ENCODE data around the gene IVNS1ABP. TPM values are rescaled to one million over a fixed set of nuclear protein-coding genes. Genes with fewer than 3 reads are reported as not detected.
"Not testable (repeated sequence)": the region's sequence is repeated elsewhere in the genome, so short reads cannot be mapped to it uniquely, and the experiment has no call there.

IVNS1ABP gene
- total RNA-seq, 1 experiment from 2014 or later: 93.9 TPM

DNA sequence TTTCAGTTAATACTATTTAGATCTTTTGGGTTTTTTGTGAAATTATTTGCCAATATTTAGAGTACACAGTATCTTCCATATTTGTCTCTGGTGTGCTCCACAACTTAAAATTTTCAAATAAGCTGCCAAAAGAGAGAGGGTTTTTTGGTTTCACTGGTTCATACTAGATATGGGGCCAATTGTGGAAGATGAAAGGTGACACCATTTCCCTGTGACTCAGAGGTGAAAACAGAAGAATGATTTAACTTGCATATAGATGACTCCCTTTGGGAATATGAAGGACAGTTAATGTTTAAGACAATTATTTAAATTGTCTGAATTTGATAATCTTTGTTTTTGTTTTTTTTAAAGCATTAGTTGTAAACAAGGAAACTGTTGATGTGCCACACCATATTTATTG is 37.5 kb downstream of the IVNS1ABP start:
- no peak for DNase-seq (ENCODE audit: low read depth in 1 of 2, low spot score in 2 of 2)
- no peak overlapping the region for H3K27ac ChIP-seq
- no peak overlapping the region for H3K4me3 ChIP-seq
- 0 out of 2 replicates have a peak, but pooled peaks cover 1% of the 10 kb centered on the region for H3K4me1 ChIP-seq (replicated peaks)
- H3K36me3 ChIP-seq: no peaks in the 10 kb centered on the region
- no peaks in the 10 kb centered on the region for H3K27me3 ChIP-seq (replicated peaks)
- no peaks in the 10 kb centered on the region for H3K9me3 ChIP-seq (replicated peaks)

DNA sequence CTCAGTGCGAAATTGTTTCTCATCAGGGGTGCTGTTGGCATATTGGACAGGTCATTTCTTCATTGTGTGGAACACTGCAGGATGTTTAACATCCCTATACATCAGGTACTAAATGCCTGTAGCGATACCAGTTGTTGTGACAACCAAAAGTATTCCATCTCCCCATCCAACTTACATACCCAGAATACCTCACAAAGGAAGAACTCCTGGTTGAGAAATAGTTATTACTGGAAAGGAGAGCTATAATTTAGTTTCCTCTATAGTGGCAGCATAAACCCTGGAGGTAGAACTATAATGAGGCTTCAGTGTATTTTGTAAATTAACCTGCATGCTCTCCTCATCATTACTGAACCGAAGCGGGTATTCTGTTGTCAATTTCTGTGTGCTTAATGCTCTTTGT is 45.1 kb downstream of the IVNS1ABP start:
- no peaks in the 10 kb centered on the region for H3K36me3 ChIP-seq
- H3K4me3 ChIP-seq: no peak overlapping the region
- H3K9me3 ChIP-seq (replicated peaks): no peaks in the 10 kb centered on the region
- no peak for DNase-seq (ENCODE audit: low read depth in 1 of 2, low spot score in 2 of 2)
- H3K27ac ChIP-seq: no peak overlapping the region
- H3K27me3 ChIP-seq (replicated peaks): no peaks in the 10 kb centered on the region
- H3K4me1 ChIP-seq (replicated peaks): no peaks in the 10 kb centered on the region

DNA sequence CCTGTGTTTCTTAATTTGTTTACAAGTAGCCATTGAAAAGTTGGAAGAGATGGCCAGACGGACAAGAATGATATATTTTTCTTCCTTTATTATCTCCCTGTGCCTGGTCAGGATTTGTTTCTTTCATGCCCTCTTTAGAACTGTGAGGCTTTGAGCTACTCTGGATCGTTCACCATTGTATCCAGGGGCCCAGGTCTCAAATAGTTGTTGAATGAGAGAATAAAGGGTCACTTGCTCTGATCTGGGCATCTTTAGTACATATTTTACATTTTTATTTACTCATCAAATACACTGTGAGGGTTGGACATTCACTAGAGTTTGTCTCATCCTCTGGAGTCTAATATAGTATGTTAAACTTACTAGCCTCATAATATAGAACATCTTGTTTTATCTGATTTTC is 48.7 kb downstream of the IVNS1ABP start:
- H3K27me3 ChIP-seq (replicated peaks): no peaks in the 10 kb centered on the region
- no peak for DNase-seq (ENCODE audit: low read depth in 1 of 2, low spot score in 2 of 2)
- H3K9me3 ChIP-seq (replicated peaks): no peaks in the 10 kb centered on the region
- no peaks in the 10 kb centered on the region for H3K4me1 ChIP-seq (replicated peaks)
- no peak overlapping the region for H3K4me3 ChIP-seq
- no peak overlapping the region for H3K27ac ChIP-seq
- no peaks in the 10 kb centered on the region for H3K36me3 ChIP-seq

GRCh38 chr1:185267701-185268100 is 49.3 kb downstream of the IVNS1ABP start:
- no peaks in the 10 kb centered on the region for H3K9me3 ChIP-seq (replicated peaks)
- H3K27ac ChIP-seq: no peak overlapping the region
- no peak overlapping the region for H3K4me3 ChIP-seq
- H3K27me3 ChIP-seq (replicated peaks): no peaks in the 10 kb centered on the region
- no peak for DNase-seq (ENCODE audit: low read depth in 1 of 2, low spot score in 2 of 2)
- no peaks in the 10 kb centered on the region for H3K36me3 ChIP-seq
- no peaks in the 10 kb centered on the region for H3K4me1 ChIP-seq (replicated peaks)

- Histone ChIP-seq H3K4me1 (replicated peaks) (no peaks in the 10 kb centered on the region), H3K4me3 (no peak overlapping the region), H3K36me3 (no peaks in the 10 kb centered on the region), H3K27ac (no peak overlapping the region), H3K27me3 (replicated peaks) (no peaks in the 10 kb centered on the region), H3K9me3 (replicated peaks) (no peaks in the 10 kb centered on the region)
- DNase-seq (ENCODE audit: low read depth in 1 of 2, low spot score in 2 of 2): no peak
These were observed 49.7 kb downstream of the IVNS1ABP start for GRCh38 chr1:185267301-185267700.

- H3K9me3 ChIP-seq (replicated peaks): no peaks in the 10 kb centered on the region
- no peak overlapping the region for H3K4me3 ChIP-seq
- no peaks in the 10 kb centered on the region for H3K36me3 ChIP-seq
- no peaks in the 10 kb centered on the region for H3K4me1 ChIP-seq (replicated peaks)
- no peaks in the 10 kb centered on the region for H3K27me3 ChIP-seq (replicated peaks)
- H3K27ac ChIP-seq: no peak overlapping the region
- DNase-seq (ENCODE audit: low read depth in 1 of 2, low spot score in 2 of 2): no peak
These were observed 51.7 kb downstream of the IVNS1ABP start for GRCh38 chr1:185265314-185265713.

- Histone ChIP-seq H3K9me3 (replicated peaks) (no peaks in the 10 kb centered on the region), H3K27ac (no peak overlapping the region), H3K27me3 (replicated peaks) (no peaks in the 10 kb centered on the region), H3K36me3 (no peaks in the 10 kb centered on the region), H3K4me1 (replicated peaks) (no peaks in the 10 kb centered on the region; the same call in 1 of the 2 replicates), H3K4me3 (no peak overlapping the region)
- DNase-seq (ENCODE audit: low read depth in 1 of 2, low spot score in 2 of 2): no peak
These were observed 53.3 kb downstream of the IVNS1ABP start for GRCh38 chr1:185263780-185264179.

DNA sequence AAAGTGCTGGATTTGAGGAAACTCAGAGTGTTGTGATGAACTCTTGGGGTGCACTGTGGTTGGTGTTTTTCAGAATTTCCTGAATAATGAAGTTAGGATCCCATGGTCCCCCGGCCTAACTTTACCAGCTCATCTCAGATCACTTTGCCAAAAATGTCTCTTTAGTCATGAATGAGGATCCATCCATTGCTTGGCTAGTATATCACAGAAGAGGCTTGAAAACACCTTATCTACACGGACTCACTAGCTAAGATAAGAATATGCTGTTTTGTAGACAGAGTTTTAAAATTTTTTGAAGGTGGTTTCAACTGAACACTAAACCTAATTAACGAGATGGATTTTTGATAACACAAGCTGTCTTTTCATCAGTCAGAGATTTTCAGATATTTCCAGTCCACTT is 53.8 kb downstream of the IVNS1ABP start:
- DNase-seq (ENCODE audit: low read depth in 1 of 2, low spot score in 2 of 2): no peak
- H3K27me3 ChIP-seq (replicated peaks): no peaks in the 10 kb centered on the region
- no peaks in the 10 kb centered on the region; the same call in 1 of the 2 replicates for H3K4me1 ChIP-seq (replicated peaks)
- H3K9me3 ChIP-seq (replicated peaks): no peaks in the 10 kb centered on the region
- H3K27ac ChIP-seq: no peak overlapping the region
- no peaks in the 10 kb centered on the region for H3K36me3 ChIP-seq
- no peak overlapping the region for H3K4me3 ChIP-seq

DNA sequence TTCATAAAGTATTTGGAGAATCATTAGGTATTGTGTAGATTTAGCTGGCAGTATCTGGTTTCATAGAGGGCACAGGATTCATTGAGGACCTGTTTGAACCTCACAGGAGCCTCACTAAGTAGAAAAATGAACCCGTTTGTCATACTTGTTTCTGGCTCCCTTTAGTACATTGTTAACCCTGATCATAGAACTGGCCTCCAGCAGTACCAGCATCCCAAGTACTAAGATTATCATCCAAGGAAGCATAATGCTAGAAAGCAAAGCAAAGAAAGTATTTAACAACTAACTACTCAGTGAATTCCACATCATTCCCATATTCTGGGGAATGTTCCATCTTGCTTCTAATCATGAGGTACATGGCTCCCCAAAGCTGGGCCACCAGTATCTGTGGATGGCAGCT is 54.9 kb downstream of the IVNS1ABP start:
- H3K4me3 ChIP-seq: no peak overlapping the region
- no peaks in the 10 kb centered on the region; the same call in 1 of the 2 replicates for H3K4me1 ChIP-seq (replicated peaks)
- no peaks in the 10 kb centered on the region for H3K27me3 ChIP-seq (replicated peaks)
- H3K27ac ChIP-seq: no peak overlapping the region
- H3K36me3 ChIP-seq: no peaks in the 10 kb centered on the region
- H3K9me3 ChIP-seq (replicated peaks): no peaks in the 10 kb centered on the region
- DNase-seq (ENCODE audit: low read depth in 1 of 2, low spot score in 2 of 2): no peak

DNA sequence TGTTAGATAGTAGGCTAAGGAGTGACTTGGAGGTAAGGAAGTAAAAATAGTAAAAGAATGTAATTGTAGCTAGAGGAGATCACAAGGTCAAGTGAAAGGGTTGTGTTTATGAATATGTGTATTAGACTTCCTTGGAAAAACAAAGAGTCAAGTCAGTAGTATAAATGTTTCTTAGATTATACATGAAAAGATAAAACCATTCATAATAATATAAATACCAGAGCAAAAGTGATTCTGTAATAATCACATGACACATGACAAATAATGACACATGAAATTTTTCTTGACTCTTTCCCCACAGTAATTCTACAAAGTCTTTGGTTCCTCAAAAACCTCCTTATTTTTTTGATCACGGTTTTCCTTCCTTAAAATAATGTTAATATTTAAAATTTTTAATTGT is 56.4 kb downstream of the IVNS1ABP start:
- H3K36me3 ChIP-seq: no peaks in the 10 kb centered on the region
- no peaks in the 10 kb centered on the region for H3K27me3 ChIP-seq (replicated peaks)
- no peak for DNase-seq (ENCODE audit: low read depth in 1 of 2, low spot score in 2 of 2)

DNA sequence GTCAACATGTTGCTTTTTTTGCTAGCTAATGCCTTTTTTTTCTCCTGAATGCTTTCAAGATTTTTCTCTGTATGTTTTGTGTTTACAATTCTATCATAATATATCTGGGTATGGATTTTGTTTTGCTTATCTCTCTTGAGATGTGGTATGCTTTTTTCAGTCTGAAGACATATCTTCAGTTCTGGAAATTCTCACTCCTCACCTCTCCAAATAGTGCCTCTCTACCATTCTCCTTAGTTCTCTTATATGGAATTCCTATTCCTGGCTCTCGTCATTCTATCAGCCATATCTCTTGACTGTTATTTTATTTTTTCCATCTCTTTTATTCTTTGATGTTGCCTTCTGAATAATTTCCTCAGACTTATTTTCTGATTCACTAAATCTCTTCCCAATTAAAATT is 58.4 kb downstream of the IVNS1ABP start:
- Histone ChIP-seq H3K4me1 (replicated peaks) (no peaks in the 10 kb centered on the region; the same call in 1 of the 2 replicates), H3K27ac (no peak overlapping the region), H3K9me3 (replicated peaks) (no peaks in the 10 kb centered on the region), H3K4me3 (no peak overlapping the region), H3K27me3 (replicated peaks) (no peaks in the 10 kb centered on the region), H3K36me3 (no peaks in the 10 kb centered on the region)
- no peak for DNase-seq (ENCODE audit: low read depth in 1 of 2, low spot score in 2 of 2)

More for the DNA sequence above, 56.4 kb downstream of the IVNS1ABP start:
- H3K4me1 ChIP-seq (replicated peaks): no peaks in the 10 kb centered on the region; the same call in 1 of the 2 replicates
- no peak overlapping the region for H3K27ac ChIP-seq
- no peaks in the 10 kb centered on the region for H3K9me3 ChIP-seq (replicated peaks)
- H3K4me3 ChIP-seq: no peak overlapping the region

- peak in 1 of 2 experiments; percentile 18 for DNase-seq (ENCODE audit: low read depth in 1 of 2, low spot score in 2 of 2)
- H3K36me3 ChIP-seq: no peaks in the 10 kb centered on the region
- H3K4me3 ChIP-seq: no peak overlapping the region
- no peaks in the 10 kb centered on the region for H3K27me3 ChIP-seq (replicated peaks)
- no peak overlapping the region for H3K27ac ChIP-seq
- H3K4me1 ChIP-seq (replicated peaks): no peaks in the 10 kb centered on the region; the same call in 1 of the 2 replicates
- no peaks in the 10 kb centered on the region for H3K9me3 ChIP-seq (replicated peaks)
These were observed 59.2 kb downstream of the IVNS1ABP start for GRCh38 chr1:185257950-185258208.

DNA sequence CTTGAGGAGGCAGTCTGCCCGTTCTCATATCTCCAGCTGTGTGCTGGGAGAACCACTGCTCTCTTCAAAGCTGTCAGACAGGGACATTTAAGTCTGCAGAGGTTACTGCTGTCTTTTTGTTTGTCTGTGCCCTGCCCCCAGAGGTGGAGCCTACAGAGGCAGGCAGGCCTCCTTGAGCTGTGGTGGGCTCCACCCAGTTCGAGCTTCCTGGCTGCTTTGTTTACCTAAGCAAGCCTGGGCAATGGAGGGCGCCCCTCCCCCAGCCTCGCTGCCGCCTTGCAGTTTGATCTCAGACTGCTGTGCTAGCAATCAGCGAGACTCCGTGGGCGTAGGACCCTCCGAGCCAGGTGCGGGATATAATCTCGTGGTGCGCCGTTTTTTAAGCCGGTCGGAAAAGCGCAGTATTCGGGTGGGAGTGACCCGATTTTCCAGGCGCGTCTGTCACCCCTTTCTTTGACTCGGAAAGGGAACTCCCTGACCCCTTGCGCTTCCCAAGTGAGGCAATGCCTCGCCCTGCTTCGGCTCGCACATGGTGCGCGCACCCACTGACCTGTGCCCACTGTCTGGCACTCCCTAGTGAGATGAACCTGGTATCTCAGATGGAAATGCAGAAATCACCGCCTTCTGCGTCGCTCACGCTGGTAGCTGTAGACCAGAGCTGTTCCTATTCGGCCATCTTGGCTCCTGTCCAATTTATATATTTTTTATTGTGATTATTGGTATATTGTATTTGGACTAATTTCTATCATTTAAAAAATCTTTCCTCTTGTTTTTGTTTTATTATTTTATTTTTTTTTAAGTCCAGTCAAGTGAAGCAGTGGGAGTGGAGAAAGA is 59.7 kb downstream of the IVNS1ABP start:
- not testable (repeated sequence) for H3K36me3 ChIP-seq; H3K9me3 ChIP-seq (replicated peaks); H3K4me1 ChIP-seq (replicated peaks); DNase-seq (ENCODE audit: low read depth in 1 of 2, low spot score in 2 of 2); H3K27me3 ChIP-seq (replicated peaks); H3K27ac ChIP-seq; H3K4me3 ChIP-seq

DNA sequence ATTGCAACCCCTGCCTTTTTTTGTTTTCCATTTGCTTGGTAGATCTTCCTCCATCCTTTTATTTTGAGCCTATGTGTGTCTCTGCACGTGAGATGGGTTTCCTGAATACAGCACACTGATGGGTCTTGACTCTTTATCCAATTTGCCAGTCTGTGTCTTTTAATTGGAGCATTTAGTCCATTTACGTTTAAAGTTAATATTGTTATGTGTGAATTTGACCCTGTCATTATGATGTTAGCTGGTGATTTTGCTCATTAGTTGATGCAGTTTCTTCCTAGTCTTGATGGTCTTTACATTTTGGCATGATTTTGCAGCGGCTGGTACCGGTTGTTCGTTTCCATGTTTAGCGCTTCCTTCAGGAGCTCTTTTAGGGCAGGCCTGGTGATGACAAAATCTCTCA is 61.4 kb downstream of the IVNS1ABP start:
- H3K27me3 ChIP-seq (replicated peaks); DNase-seq (ENCODE audit: low read depth in 1 of 2, low spot score in 2 of 2); H3K36me3 ChIP-seq; H3K27ac ChIP-seq; H3K4me1 ChIP-seq (replicated peaks); H3K9me3 ChIP-seq (replicated peaks); H3K4me3 ChIP-seq: not testable (repeated sequence)

- not testable (repeated sequence) for H3K36me3 ChIP-seq; H3K9me3 ChIP-seq (replicated peaks); H3K4me1 ChIP-seq (replicated peaks); H3K4me3 ChIP-seq; H3K27ac ChIP-seq; H3K27me3 ChIP-seq (replicated peaks); DNase-seq (ENCODE audit: low read depth in 1 of 2, low spot score in 2 of 2)
These were observed 64.6 kb downstream of the IVNS1ABP start for GRCh38 chr1:185252404-185252803.

Data from SJSA1 (cell line).